IPS-NIHi7 (cell line): Measurements from ENCODE around the gene CD207.

Experiments
- DNase-seq: peaks from one replicate; pipeline ENCODE4 v3.0.0; 2012; ENCODE audit warnings: mixed read lengths; ENCODE audit errors: extremely low spot score

The CD207 gene

GRCh38 chr2:70795164-70795995 lies 40.2 kb downstream of the CD207 start:
- no peak for DNase-seq

GRCh38 chr2:70793450-70793849 lies 42.2 kb downstream of the CD207 start:
- DNase-seq = no peak

GRCh38 chr2:70790136-70790828 lies 45.3 kb downstream of the CD207 start, which contains the start of gene FIGLA:
Gene FIGLA (minus strand): TSS chr2:70790643. CDS start chr2:70790638, 5 bp downstream.
- peak; percentile 59 for DNase-seq

GRCh38 chr2:70789304-70790135 lies 46.1 kb downstream of the CD207 start:
- DNase-seq = peak; percentile 82

GRCh38 chr2:70785137-70785911 lies 50.3 kb downstream of the CD207 start:
- DNase-seq = peak; percentile 63

- no peak for DNase-seq
Measured at GRCh38 chr2:70784320-70784719, 51.3 kb downstream of the CD207 start.
